GM18511 (cell line): ENCODE measurements around the gene ATP1A4.
"Not testable (repeated sequence)": the region's sequence is repeated elsewhere in the genome, so short reads cannot be mapped to it uniquely, and the experiment has no call there.

Experiments used
- ATAC-seq: cut with Tn5 transposase; IDR thresholded peaks from one replicate; pipeline ENCODE4 v1.9.1; 2021; ENCODE audit warnings: mild to moderate bottlenecking, moderate library complexity; ENCODE audit not compliant: unreplicated experiment

The ATP1A4 gene

GRCh38 chr1:160151303-160151702 is at the start of gene ATP1A4:
Gene ATP1A4 (plus strand): TSS chr1:160151603. CDS start chr1:160152041, 438 bp downstream.
- no peak for ATAC-seq

GRCh38 chr1:160101717-160102522 is 49.5 kb upstream of the ATP1A4 start:
- no peak for ATAC-seq

- ATAC-seq = no peak
These were observed 47.6 kb upstream of the ATP1A4 start for GRCh38 chr1:160103658-160104408.

GRCh38 chr1:160104486-160104885 is 46.9 kb upstream of the ATP1A4 start:
- no peak for ATAC-seq

- ATAC-seq = no peak
These were observed 46.2 kb upstream of the ATP1A4 start for GRCh38 chr1:160105155-160105554.

GRCh38 chr1:160107512-160107911 is 43.9 kb upstream of the ATP1A4 start:
- no peak for ATAC-seq

GRCh38 chr1:160108888-160109662 is 42.3 kb upstream of the ATP1A4 start:
- ATAC-seq = no peak

- ATAC-seq = no peak
These were observed 41.7 kb upstream of the ATP1A4 start for GRCh38 chr1:160109686-160110085.

- not testable (repeated sequence) for ATAC-seq
These were observed 39.9 kb upstream of the ATP1A4 start for GRCh38 chr1:160111462-160111861.

- ATAC-seq = no peak
These were observed 39.0 kb upstream of the ATP1A4 start for GRCh38 chr1:160112357-160112756.

- ATAC-seq = no peak
These were observed 38.0 kb upstream of the ATP1A4 start for GRCh38 chr1:160113407-160113806.

GRCh38 chr1:160114085-160114484 is 37.3 kb upstream of the ATP1A4 start:
- ATAC-seq = no peak

- ATAC-seq = no peak
These were observed 35.7 kb upstream of the ATP1A4 start, which contains the start of gene ATP1A2 for GRCh38 chr1:160115545-160116282. Gene ATP1A2 (plus strand): TSS chr1:160115759. CDS start chr1:160115862, 103 bp downstream.

GRCh38 chr1:160116283-160117147 is 34.9 kb upstream of the ATP1A4 start:
- ATAC-seq = no peak

- ATAC-seq = no peak
These were observed 34.1 kb upstream of the ATP1A4 start for GRCh38 chr1:160117300-160117699.

- ATAC-seq = no peak
These were observed 33.7 kb upstream of the ATP1A4 start for GRCh38 chr1:160117709-160118183.

- ATAC-seq = no peak
These were observed 32.5 kb upstream of the ATP1A4 start for GRCh38 chr1:160118928-160119327.

- no peak for ATAC-seq
These were observed 30.6 kb upstream of the ATP1A4 start for GRCh38 chr1:160120797-160121196.

- no peak for ATAC-seq
These were observed 30.0 kb upstream of the ATP1A4 start for GRCh38 chr1:160121388-160121787.
